ENCODE measurements around the gene MAP3K19.

GRCh38 chr2:135023886-135024485 is 23.3 kb downstream of the MAP3K19 start:
- no peak for TF ChIP-seq CTCF (conservative IDR thresholded peaks at IDR 0.05; ENCODE audit: low read depth, low read length)
- TF ChIP-seq EZH2phosphoT487 (IDR thresholded peaks at IDR 0.05; ENCODE audit: borderline replicate concordance, low read length), result no peak
